OCI-LY7 (cell line): ENCODE results near the gene E2F4.

ENCODE experiments used
- EZH2phosphoT487 ChIP-seq: fragments of 200-600 bp; sonication (generic); IDR thresholded peaks from 2 replicates; pipeline ENCODE4 v1.6.1; 2018; ENCODE audit warnings: low read depth, borderline replicate concordance, mild to moderate bottlenecking, mixed run types, antibody characterized with exemption, low read length, moderate library complexity, mixed read lengths
- TF ChIP-seq, protein P1 (sequence below): fragments of 200-600 bp; sonication (generic); conservative IDR thresholded peaks from 2 replicates; pipeline ENCODE4 v1.5.1; 2014; ENCODE audit warnings: mild to moderate bottlenecking, antibody characterized with exemption, low read length, moderate library complexity, mixed read lengths

DNA sequence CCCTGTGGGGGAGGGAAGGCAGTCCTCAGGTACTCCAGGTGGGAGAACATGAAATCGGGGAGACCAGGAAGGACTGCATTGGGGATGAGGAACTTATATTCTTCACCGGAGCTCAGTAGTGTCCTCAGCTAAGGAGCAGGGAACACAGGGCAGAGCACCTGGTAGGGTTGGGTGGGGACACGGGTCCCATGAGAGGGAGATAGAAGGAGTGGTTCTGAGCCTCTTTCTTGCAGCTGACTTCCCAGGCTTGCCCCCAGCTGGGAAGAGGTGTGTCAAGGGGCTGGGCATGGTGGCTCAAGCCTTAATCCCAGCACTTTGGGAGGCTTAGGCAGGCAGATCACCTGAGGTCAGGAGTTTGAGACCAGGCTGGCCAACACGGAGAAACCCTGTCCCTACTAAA is 53.2 kb downstream of the E2F4 start:
- TF ChIP-seq, protein P1, sequence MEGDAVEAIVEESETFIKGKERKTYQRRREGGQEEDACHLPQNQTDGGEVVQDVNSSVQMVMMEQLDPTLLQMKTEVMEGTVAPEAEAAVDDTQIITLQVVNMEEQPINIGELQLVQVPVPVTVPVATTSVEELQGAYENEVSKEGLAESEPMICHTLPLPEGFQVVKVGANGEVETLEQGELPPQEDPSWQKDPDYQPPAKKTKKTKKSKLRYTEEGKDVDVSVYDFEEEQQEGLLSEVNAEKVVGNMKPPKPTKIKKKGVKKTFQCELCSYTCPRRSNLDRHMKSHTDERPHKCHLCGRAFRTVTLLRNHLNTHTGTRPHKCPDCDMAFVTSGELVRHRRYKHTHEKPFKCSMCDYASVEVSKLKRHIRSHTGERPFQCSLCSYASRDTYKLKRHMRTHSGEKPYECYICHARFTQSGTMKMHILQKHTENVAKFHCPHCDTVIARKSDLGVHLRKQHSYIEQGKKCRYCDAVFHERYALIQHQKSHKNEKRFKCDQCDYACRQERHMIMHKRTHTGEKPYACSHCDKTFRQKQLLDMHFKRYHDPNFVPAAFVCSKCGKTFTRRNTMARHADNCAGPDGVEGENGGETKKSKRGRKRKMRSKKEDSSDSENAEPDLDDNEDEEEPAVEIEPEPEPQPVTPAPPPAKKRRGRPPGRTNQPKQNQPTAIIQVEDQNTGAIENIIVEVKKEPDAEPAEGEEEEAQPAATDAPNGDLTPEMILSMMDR, result no peak
- TF ChIP-seq EZH2phosphoT487, result no peak
